AG10803 (cell line): ENCODE measurements around the gene RNASEL.
"Not testable (repeated sequence)": the region's sequence is repeated elsewhere in the genome, so short reads cannot be mapped to it uniquely, and the experiment has no call there.

Experiments
- DNase-seq: peaks from one replicate; pipeline ENCODE4 v3.0.0; 2010; ENCODE audit warnings: low read depth
- H3K4me3 ChIP-seq: 2 replicates; pipeline ENCODE4 v1.5.1; 2011; ENCODE audit warnings: mild to moderate bottlenecking, low read length, control low read depth
- TF ChIP-seq, protein P1 (sequence below): conservative IDR thresholded peaks from 2 replicates; pipeline ENCODE4 v1.5.1; 2011; ENCODE audit warnings: mild to moderate bottlenecking, low read length, control low read depth, inconsistent platforms

The RNASEL gene

DNA sequence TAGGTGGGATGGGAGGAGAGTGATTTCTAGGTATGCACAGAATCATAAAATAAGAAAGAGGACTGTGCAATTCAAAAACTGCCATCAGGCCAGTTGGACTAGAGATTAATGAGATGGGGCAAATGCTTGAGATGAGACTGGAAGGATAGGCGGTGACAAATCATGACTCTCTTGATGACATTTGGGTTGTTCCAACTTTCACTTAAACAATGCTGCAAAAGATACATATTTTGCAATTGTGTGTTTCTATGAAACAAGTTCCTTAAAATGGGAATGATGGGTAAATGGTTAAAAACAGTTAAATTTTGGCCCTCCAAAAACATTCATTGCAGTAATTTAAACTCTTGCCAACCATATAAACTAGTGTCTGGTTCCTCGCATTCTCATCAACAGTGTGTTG is 55.2 kb downstream of the RNASEL start:
- TF ChIP-seq, protein P1, sequence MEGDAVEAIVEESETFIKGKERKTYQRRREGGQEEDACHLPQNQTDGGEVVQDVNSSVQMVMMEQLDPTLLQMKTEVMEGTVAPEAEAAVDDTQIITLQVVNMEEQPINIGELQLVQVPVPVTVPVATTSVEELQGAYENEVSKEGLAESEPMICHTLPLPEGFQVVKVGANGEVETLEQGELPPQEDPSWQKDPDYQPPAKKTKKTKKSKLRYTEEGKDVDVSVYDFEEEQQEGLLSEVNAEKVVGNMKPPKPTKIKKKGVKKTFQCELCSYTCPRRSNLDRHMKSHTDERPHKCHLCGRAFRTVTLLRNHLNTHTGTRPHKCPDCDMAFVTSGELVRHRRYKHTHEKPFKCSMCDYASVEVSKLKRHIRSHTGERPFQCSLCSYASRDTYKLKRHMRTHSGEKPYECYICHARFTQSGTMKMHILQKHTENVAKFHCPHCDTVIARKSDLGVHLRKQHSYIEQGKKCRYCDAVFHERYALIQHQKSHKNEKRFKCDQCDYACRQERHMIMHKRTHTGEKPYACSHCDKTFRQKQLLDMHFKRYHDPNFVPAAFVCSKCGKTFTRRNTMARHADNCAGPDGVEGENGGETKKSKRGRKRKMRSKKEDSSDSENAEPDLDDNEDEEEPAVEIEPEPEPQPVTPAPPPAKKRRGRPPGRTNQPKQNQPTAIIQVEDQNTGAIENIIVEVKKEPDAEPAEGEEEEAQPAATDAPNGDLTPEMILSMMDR, result no peak
- H3K4me3 ChIP-seq, result no peak overlapping the region
- DNase-seq, result no peak

DNA sequence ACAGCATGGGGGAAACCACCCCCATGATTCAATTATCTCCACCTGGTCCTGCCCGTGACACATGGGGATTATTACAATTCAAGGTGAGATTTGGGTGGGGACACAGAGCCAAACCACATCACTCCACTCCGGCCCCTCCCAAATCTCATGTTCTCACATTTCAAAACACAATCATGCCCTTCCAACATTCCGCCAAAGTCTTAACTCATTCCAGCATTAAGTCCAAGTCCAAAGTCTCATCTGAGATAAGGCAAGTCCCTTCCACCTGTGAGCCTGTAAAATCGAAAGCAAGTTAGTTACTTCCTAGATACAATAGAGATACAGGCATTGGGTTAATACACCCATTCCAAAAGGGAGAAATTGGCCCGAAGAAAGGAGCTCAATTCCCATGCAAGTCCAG is 60.9 kb downstream of the RNASEL start:
- DNase-seq, H3K4me3 ChIP-seq: not testable (repeated sequence)

DNA sequence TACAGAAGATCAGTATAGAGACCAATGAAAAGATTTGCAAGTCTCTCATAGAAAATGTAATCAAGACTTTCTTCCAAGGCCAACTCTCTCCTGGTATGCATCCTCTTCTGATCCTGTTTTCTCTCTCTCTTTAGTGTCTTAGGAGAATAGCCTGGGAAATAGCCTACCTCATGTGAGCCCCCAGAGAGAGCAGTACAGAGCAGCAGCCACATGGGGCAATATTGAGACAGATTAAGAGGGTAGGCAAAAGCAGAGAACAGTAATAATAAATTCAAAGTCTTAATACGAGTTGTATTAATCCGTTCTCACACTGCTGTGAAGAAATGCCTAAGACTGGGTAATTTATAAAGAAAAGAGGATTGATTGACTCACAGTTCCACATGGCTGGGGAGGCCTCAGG is 61.4 kb downstream of the RNASEL start:
- no peak for DNase-seq
- TF ChIP-seq, protein P1, result peak; percentile 21; the same call in 1 of the 2 replicates

DNA sequence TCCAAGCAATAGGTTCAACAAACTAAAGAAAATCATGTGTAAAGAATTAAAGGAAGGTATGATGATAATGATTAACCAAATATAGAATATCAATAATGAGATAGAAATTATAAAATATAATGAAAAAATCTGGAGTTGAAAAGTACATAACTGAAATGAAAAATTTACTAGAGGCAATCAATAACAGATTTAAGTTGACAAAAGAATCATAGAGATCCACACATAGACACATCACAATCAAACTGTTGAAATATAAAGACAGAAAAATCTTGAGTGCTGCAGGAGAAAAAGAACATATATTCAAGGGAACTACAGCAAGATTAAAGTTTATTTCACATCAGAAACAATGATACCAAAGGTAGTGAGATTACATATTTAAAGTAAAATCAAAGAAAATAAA is 63.7 kb downstream of the RNASEL start:
- TF ChIP-seq, protein P1, result no peak

More for the DNA sequence above, 61.4 kb downstream of the RNASEL start:
- H3K4me3 ChIP-seq, result no peak overlapping the region

More for the DNA sequence above, 63.7 kb downstream of the RNASEL start:
- DNase-seq, result no peak
- H3K4me3 ChIP-seq, result no peak overlapping the region
